IMR-90 (cell line): ENCODE data around the gene MSH2.

Experiments
- CEBPB ChIP-seq: IDR thresholded peaks from 2 replicates; pipeline ENCODE4 v1.6.1; 2012; ENCODE audit warnings: low read depth, low read length, improper control_type of control experiment
- CHD1 ChIP-seq: IDR thresholded peaks from 2 replicates; pipeline ENCODE4 v1.6.1; 2012; ENCODE audit warnings: low read depth, low read length, improper control_type of control experiment
- CTCF ChIP-seq: conservative IDR thresholded peaks from 2 replicates; pipeline ENCODE4 v1.5.1; 2012; ENCODE audit warnings: mild to moderate bottlenecking, low read depth, low read length, improper control_type of control experiment
- FOS ChIP-seq: fragments of 150-350 bp; IDR thresholded peaks from 2 replicates; pipeline ENCODE4 v1.6.1; 2016; ENCODE audit warnings: low read depth, low read length
- MAZ ChIP-seq: IDR thresholded peaks from 2 replicates; pipeline ENCODE4 v1.6.1; 2012; ENCODE audit warnings: low read depth, mild to moderate bottlenecking, low read length, improper control_type of control experiment, moderate library complexity, borderline replicate concordance
- MXI1 ChIP-seq: IDR thresholded peaks from 2 replicates; pipeline ENCODE4 v1.6.1; 2012; ENCODE audit warnings: low read depth, mild to moderate bottlenecking, low read length, moderate library complexity, borderline replicate concordance
- POLR2A ChIP-seq: IDR thresholded peaks from 2 replicates; pipeline ENCODE4 v1.6.1; 2012; ENCODE audit warnings: mild to moderate bottlenecking, low read depth, low read length
- RAD21 ChIP-seq: IDR thresholded peaks from 2 replicates; pipeline ENCODE4 v1.6.1; 2012; ENCODE audit warnings: low read length, improper control_type of control experiment
- RCOR1 ChIP-seq: IDR thresholded peaks from 2 replicates; pipeline ENCODE4 v1.6.1; 2012; ENCODE audit warnings: mild to moderate bottlenecking, low read length, improper control_type of control experiment; ENCODE audit not compliant: insufficient replicate concordance
- SMC3 ChIP-seq: fragments of 150-350 bp; IDR thresholded peaks from 2 replicates; pipeline ENCODE4 v1.6.1; 2016; ENCODE audit warnings: low read depth, mild to moderate bottlenecking, antibody characterized with exemption, low read length, moderate library complexity
- TF ChIP-seq, protein P1 (sequence below): fragments of 150-350 bp; IDR thresholded peaks from 2 replicates; pipeline ENCODE4 v1.6.1; 2017; ENCODE audit warnings: mild to moderate bottlenecking, antibody characterized with exemption, low read length, low read depth

DNA sequence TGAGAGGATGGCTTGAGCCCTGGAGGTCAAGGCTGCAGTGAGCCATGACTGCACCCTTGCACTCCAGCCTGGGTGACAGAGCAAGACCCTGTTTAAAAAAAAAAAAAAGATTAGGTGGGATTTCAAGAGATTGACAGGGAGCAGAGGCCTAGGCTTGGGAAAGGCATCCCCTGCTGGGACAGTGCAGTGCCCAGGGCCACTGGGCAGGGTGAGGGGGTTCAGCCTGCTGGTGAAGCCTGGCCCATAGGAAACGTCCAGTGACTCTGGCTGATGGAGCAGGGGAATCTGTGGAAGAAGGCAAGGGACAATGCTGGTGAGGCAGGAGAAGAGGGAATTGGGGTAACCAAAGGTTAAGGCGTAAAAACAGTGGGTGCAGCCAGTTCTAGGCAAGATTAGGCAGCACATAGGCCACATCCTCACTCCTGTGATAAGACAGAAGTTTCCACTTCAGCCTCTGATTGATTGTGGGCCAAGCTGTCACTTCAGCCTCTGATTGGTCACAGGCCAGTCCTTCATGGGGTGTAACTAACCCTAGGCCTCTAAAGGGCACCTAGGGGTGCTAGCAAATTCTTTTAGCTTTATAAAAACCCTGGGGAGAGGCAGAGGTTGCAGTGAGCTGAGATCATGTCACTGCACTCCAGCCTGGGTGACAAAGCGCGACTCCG is 128.6 kb downstream of the MSH2 start:
- TF ChIP-seq CTCF = no peak
- TF ChIP-seq MXI1 = no peak
- no peak for TF ChIP-seq CEBPB
- TF ChIP-seq RCOR1 = no peak
- TF ChIP-seq POLR2A = no peak
- TF ChIP-seq, protein P1, sequence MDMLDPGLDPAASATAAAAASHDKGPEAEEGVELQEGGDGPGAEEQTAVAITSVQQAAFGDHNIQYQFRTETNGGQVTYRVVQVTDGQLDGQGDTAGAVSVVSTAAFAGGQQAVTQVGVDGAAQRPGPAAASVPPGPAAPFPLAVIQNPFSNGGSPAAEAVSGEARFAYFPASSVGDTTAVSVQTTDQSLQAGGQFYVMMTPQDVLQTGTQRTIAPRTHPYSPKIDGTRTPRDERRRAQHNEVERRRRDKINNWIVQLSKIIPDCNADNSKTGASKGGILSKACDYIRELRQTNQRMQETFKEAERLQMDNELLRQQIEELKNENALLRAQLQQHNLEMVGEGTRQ = no peak
- no peak for TF ChIP-seq SMC3
- no peak for TF ChIP-seq CHD1
- no peak for TF ChIP-seq MAZ
- TF ChIP-seq RAD21 = no peak
- no peak for TF ChIP-seq FOS
